GM06990 (cell line): ENCODE results near the gene EOLA1.
A peak's percentile ranks its signal among the peaks of the same experiment; 100 is the strongest.
"Not testable (repeated sequence)": the region's sequence is repeated elsewhere in the genome, so short reads cannot be mapped to it uniquely, and the experiment has no call there.

Source experiments
- DNase-seq: peaks from one replicate; pipeline ENCODE4 v3.0.0-alpha.2; 2011; ENCODE audit not compliant: insufficient read length; ENCODE audit errors: extremely low read depth
- H3K27me3 ChIP-seq: replicated peaks from 2 replicates; pipeline ENCODE4 v1.6.0; 2011; ENCODE audit warnings: low read length; ENCODE audit not compliant: control insufficient read depth, insufficient read depth
- H3K36me3 ChIP-seq: 2 replicates; pipeline ENCODE4 v1.5.1; 2011; ENCODE audit warnings: low read length; ENCODE audit not compliant: control insufficient read depth, insufficient read depth
- H3K4me3 ChIP-seq: replicated peaks from 2 replicates; pipeline ENCODE4 v1.5.1; 2011; ENCODE audit warnings: low read depth, mild to moderate bottlenecking, control low read depth, low read length
- TF ChIP-seq, protein P1 (sequence below): IDR thresholded peaks from 2 replicates; pipeline ENCODE4 v1.5.1; 2011; ENCODE audit warnings: low read length, control low read depth, mild to moderate bottlenecking, inconsistent platforms; ENCODE audit not compliant: insufficient read depth, poor library complexity, severe bottlenecking

The EOLA1 gene

DNA sequence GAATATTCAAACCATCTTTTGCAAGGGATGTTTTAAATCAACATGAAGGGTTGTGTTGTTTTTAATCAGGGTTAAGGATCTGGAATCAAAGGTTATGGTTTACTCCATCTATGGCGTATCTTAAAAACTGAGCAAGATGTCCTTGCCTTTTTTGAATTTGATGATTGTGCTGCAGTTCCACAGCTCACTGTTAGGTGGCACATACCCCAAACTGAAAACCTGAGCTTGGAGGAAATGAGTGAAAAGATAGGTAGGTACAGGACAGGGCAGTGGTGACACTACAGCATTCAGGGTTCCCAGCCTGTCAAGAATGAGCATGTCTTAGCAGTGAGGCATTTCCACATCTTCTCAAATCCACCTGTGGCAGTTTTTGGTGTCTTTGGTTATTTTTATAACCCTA is 13.1 kb upstream of the EOLA1 start:
- Histone ChIP-seq H3K27me3 (no peaks in the 10 kb centered on the region), H3K4me3 (no peak overlapping the region), H3K36me3 (no peaks in the 10 kb centered on the region)
- TF ChIP-seq, protein P1, sequence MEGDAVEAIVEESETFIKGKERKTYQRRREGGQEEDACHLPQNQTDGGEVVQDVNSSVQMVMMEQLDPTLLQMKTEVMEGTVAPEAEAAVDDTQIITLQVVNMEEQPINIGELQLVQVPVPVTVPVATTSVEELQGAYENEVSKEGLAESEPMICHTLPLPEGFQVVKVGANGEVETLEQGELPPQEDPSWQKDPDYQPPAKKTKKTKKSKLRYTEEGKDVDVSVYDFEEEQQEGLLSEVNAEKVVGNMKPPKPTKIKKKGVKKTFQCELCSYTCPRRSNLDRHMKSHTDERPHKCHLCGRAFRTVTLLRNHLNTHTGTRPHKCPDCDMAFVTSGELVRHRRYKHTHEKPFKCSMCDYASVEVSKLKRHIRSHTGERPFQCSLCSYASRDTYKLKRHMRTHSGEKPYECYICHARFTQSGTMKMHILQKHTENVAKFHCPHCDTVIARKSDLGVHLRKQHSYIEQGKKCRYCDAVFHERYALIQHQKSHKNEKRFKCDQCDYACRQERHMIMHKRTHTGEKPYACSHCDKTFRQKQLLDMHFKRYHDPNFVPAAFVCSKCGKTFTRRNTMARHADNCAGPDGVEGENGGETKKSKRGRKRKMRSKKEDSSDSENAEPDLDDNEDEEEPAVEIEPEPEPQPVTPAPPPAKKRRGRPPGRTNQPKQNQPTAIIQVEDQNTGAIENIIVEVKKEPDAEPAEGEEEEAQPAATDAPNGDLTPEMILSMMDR, result peak; percentile 58
- no peak for DNase-seq

DNA sequence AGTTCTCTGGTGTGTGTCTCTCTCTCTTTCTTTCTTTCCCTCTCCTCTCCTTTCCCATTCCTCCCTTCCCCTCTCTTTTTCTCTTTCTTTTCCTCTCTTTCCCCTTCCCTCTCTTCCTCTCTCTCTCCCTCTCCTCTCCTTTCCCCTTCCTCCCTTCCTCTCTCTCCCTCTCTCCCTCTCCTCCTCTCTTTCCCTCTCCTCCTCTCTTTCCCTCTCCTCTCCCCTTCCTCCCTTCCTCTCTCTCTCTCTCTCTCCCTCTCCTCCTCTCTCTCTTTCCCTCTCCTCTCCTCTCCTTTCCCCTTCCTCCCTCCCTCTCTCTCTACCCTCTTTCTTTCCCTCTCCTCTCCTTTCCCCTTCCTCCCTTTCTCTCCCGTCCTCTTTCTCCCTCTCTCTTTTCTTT is 12.4 kb upstream of the EOLA1 start:
- Histone ChIP-seq H3K36me3 (no peaks in the 10 kb centered on the region), H3K4me3 (no peak overlapping the region), H3K27me3 (no peaks in the 10 kb centered on the region)
- TF ChIP-seq, protein P1, result no peak
- no peak for DNase-seq

- Histone ChIP-seq H3K27me3 (no peaks in the 10 kb centered on the region), H3K4me3 (no peak overlapping the region), H3K36me3 (no peaks in the 10 kb centered on the region)
- peak; percentile 32 for DNase-seq
- TF ChIP-seq, protein P1, result no peak
Observed at GRCh38 chrX:149531599-149531998, 9.2 kb upstream of the EOLA1 start.

- not testable (repeated sequence) for DNase-seq, H3K27me3 ChIP-seq, H3K4me3 ChIP-seq, H3K36me3 ChIP-seq
Observed at GRCh38 chrX:149532868-149533267, 7.9 kb upstream of the EOLA1 start.

GRCh38 chrX:149533999-149534398 is 6.8 kb upstream of the EOLA1 start:
- not testable (repeated sequence) for H3K36me3 ChIP-seq, H3K4me3 ChIP-seq, DNase-seq, H3K27me3 ChIP-seq

- not testable (repeated sequence) for DNase-seq, H3K36me3 ChIP-seq, H3K4me3 ChIP-seq, H3K27me3 ChIP-seq
Observed at GRCh38 chrX:149534926-149535602, 5.7 kb upstream of the EOLA1 start.

DNA sequence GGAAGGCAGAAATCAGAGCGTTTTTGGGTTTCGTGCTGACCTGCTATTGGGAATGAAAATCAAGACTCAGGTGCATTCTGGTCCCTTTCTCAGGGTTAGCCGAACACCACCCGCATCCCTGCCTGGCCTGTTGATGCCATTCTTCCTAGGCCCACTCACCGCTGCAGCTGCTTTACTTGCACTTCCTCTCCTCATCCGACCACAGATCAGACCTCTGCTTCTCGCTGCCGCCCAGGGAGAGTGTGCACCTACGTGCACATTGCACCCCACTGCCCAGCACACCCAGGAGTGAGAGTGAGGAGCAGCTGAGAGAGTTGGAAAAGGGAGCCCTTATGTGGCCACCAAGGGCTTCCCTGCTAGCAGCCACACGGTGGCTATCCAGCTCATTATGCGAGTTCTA is 3.3 kb upstream of the EOLA1 start:
- not testable (repeated sequence) for H3K27me3 ChIP-seq, H3K36me3 ChIP-seq, H3K4me3 ChIP-seq, DNase-seq
